Progenitor cell of endocrine pancreas (in vitro differentiated cells): Measurements from ENCODE around the gene CEACAM6. TPM values are rescaled to one million over a fixed set of nuclear protein-coding genes. Genes with fewer than 3 reads are reported as not detected.
"Not testable (repeated sequence)": the region's sequence is repeated elsewhere in the genome, so short reads cannot be mapped to it uniquely, and the experiment has no call there.

Experiments used
- DNase-seq: peaks from one replicate; pipeline ENCODE4 v3.0.0; 2021; ENCODE audit warnings: low spot score; ENCODE audit not compliant: unreplicated experiment
- H3K27ac Mint-ChIP-seq: 2 replicates; pipeline ENCODE4 v1.8.0; 2021; ENCODE audit warnings: mild to moderate bottlenecking, moderate library complexity, mixed read lengths
- H3K27me3 Mint-ChIP-seq: 2 replicates; pipeline ENCODE4 v1.8.0; 2021; ENCODE audit warnings: mixed read lengths
- H3K36me3 Mint-ChIP-seq: 2 replicates; pipeline ENCODE4 v1.8.0; 2022; ENCODE audit warnings: mixed read lengths; ENCODE audit not compliant: insufficient read depth
- H3K4me1 Mint-ChIP-seq: 2 replicates; pipeline ENCODE4 v1.8.0; 2021; ENCODE audit warnings: low read depth, mixed read lengths
- H3K4me3 Mint-ChIP-seq: 2 replicates; pipeline ENCODE4 v1.8.0; 2021; ENCODE audit warnings: low read depth, mild to moderate bottlenecking, moderate library complexity, mixed read lengths
- H3K9me3 Mint-ChIP-seq: 2 replicates; pipeline ENCODE4 v1.8.0; 2021; ENCODE audit warnings: low read depth, mixed read lengths
- CTCF ChIP-seq: fragments of 200-600 bp; sonication (generic); IDR thresholded peaks from one replicate; pipeline ENCODE4 v1.5.0; 2021; ENCODE audit warnings: antibody characterized with exemption, mild to moderate bottlenecking; ENCODE audit not compliant: unreplicated experiment
- total RNA-seq: library from RNA; stranded (reverse); gene quantifications from 2 replicates; pipeline ENCODE4 v1.2.1, GENCODE V29; 2021

CEACAM6 gene
- total RNA-seq, 1 donor from 2014 or later = 0.19 TPM

GRCh38 chr19:41784312-41784711 lies 29.0 kb downstream of the CEACAM6 start:
- Mint-ChIP-seq H3K27ac (no peak overlapping the region), H3K9me3 (peaks cover 17% of the 10 kb centered on the region), H3K4me3 (no peak overlapping the region), H3K4me1 (no peaks in the 10 kb centered on the region), H3K36me3 (no peaks in the 10 kb centered on the region), H3K27me3 (peaks cover 38% of the 10 kb centered on the region)
- no peak for DNase-seq
- no peak for TF ChIP-seq CTCF

- Mint-ChIP-seq H3K36me3 (no peaks in the 10 kb centered on the region), H3K4me1 (no peaks in the 10 kb centered on the region), H3K27me3 (peaks cover 43% of the 10 kb centered on the region), H3K4me3 (no peak overlapping the region), H3K27ac (no peak overlapping the region), H3K9me3 (peaks cover 15% of the 10 kb centered on the region)
- no peak for DNase-seq
- no peak for TF ChIP-seq CTCF
These were observed 29.4 kb downstream of the CEACAM6 start for GRCh38 chr19:41784743-41785142.

GRCh38 chr19:41785653-41786052 lies 30.3 kb downstream of the CEACAM6 start:
- Mint-ChIP-seq H3K36me3 (no peaks in the 10 kb centered on the region), H3K27ac (no peak overlapping the region), H3K27me3 (peaks cover 45% of the 10 kb centered on the region), H3K4me1 (no peaks in the 10 kb centered on the region), H3K9me3 (peaks cover 7% of the 10 kb centered on the region), H3K4me3 (no peak overlapping the region)
- TF ChIP-seq CTCF = peak; percentile 76
- peak; percentile 51 for DNase-seq

- Mint-ChIP-seq H3K27me3 (peaks cover 52% of the 10 kb centered on the region), H3K36me3 (no peaks in the 10 kb centered on the region), H3K4me1 (no peaks in the 10 kb centered on the region), H3K27ac (no peak overlapping the region), H3K4me3 (no peak overlapping the region), H3K9me3 (peaks cover under 1% of the 10 kb centered on the region)
- TF ChIP-seq CTCF = no peak
- DNase-seq = no peak
These were observed 31.7 kb downstream of the CEACAM6 start for GRCh38 chr19:41787055-41787454.

GRCh38 chr19:41788518-41788917 lies 33.2 kb downstream of the CEACAM6 start:
- H3K9me3 Mint-ChIP-seq, H3K27ac Mint-ChIP-seq, H3K36me3 Mint-ChIP-seq, H3K4me1 Mint-ChIP-seq, DNase-seq, H3K4me3 Mint-ChIP-seq: not testable (repeated sequence)
- peaks cover 64% of the 10 kb centered on the region for H3K27me3 Mint-ChIP-seq

- H3K27me3 Mint-ChIP-seq = peaks cover 65% of the 10 kb centered on the region
- DNase-seq, H3K27ac Mint-ChIP-seq, H3K36me3 Mint-ChIP-seq, H3K4me3 Mint-ChIP-seq, H3K9me3 Mint-ChIP-seq, H3K4me1 Mint-ChIP-seq: not testable (repeated sequence)
These were observed 33.7 kb downstream of the CEACAM6 start for GRCh38 chr19:41789053-41789452.
